NCI-H2107 (cell line): ENCODE results near the gene HEATR1.
"Not testable (repeated sequence)": the region's sequence is repeated elsewhere in the genome, so short reads cannot be mapped to it uniquely, and the experiment has no call there.

ENCODE experiments used
- DNase-seq: peaks from one replicate; lab custom pipeline; 2025; lab: John Stamatoyannopoulos, UW

HEATR1 gene

GRCh38 chr1:236508593-236509027, 95.7 kb downstream of the HEATR1 start:
- no peak for DNase-seq

GRCh38 chr1:236507022-236507700, 97.2 kb downstream of the HEATR1 start:
- no peak for DNase-seq

DNA sequence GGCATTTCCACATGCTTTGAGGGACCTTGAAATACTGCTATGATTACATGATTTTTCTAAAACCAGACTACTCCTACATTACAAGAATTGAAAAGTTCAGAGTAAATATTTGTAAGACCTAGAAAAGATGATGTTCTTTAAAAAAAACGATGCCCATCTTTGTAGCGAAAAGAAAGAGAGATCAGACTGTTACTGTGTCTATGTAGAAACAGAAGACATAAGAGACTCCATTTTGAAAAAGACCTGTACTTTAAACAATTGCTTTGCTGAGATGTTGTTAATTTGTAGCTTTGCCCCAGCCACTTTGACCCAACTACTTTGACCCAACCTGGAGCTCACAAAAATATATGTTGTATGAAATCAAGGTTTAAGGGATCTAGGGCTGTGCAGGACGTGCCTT, 100.0 kb downstream of the HEATR1 start:
- not testable (repeated sequence) for DNase-seq

- no peak for DNase-seq
Measured at GRCh38 chr1:236502972-236503639, 101.2 kb downstream of the HEATR1 start.

DNA sequence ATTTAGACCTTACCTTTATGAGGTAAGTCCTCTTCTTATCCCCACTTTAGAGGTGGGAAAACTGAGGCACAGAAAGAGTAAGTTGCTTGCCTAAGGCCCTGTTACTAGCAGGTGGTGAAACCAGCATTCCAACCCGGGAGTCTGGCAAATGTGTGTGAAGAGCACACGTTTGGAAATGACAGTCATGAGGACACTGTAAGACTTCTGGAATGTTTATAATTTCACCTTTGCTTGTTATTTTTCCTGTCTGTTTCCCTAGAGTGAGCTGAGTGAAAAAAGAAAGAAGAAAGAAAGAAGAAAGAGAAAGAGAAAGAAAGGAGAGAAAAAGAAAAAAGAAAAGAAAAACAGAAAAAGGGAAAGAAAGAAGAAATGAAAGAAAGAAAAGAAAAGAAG, 101.7 kb downstream of the HEATR1 start:
- no peak for DNase-seq

- no peak for DNase-seq
Measured at GRCh38 chr1:236501093-236501492, 103.2 kb downstream of the HEATR1 start.
